NCI-H2227 treated with DMSO at 0.1 percent for 48 hours (cell line): ENCODE results near the gene TCF3.
"Not testable (repeated sequence)": the region's sequence is repeated elsewhere in the genome, so short reads cannot be mapped to it uniquely, and the experiment has no call there.

ENCODE experiments used
- DNase-seq: peaks from one replicate; lab custom pipeline; 2025; lab: John Stamatoyannopoulos, UW

The TCF3 gene

GRCh38 chr19:1650650-1651567 is 1.5 kb downstream of the TCF3 start:
- DNase-seq: no peak

- DNase-seq: no peak
Observed at GRCh38 chr19:1649706-1650649, 2.4 kb downstream of the TCF3 start.

GRCh38 chr19:1648920-1649541 is 3.4 kb downstream of the TCF3 start:
- DNase-seq: no peak

- DNase-seq: no peak
Observed at GRCh38 chr19:1648459-1648849, 4.0 kb downstream of the TCF3 start.

- DNase-seq: no peak
Observed at GRCh38 chr19:1647501-1648458, 4.6 kb downstream of the TCF3 start.

GRCh38 chr19:1646659-1647453 is 5.6 kb downstream of the TCF3 start:
- DNase-seq: no peak

- no peak for DNase-seq
Observed at GRCh38 chr19:1646149-1646548, 6.3 kb downstream of the TCF3 start.

GRCh38 chr19:1645299-1645698 is 7.1 kb downstream of the TCF3 start:
- no peak for DNase-seq

GRCh38 chr19:1644070-1644469 is 8.3 kb downstream of the TCF3 start:
- no peak for DNase-seq

- DNase-seq: not testable (repeated sequence)
Observed at GRCh38 chr19:1640893-1641448, 11.4 kb downstream of the TCF3 start.

- no peak for DNase-seq
Observed at GRCh38 chr19:1636325-1637236, 15.8 kb downstream of the TCF3 start.

GRCh38 chr19:1634938-1635243 is 17.5 kb downstream of the TCF3 start:
- no peak for DNase-seq

- no peak for DNase-seq
Observed at GRCh38 chr19:1634242-1634937, 18.0 kb downstream of the TCF3 start.

- DNase-seq: no peak
Observed at GRCh38 chr19:1633269-1633826, 19.1 kb downstream of the TCF3 start.

- no peak for DNase-seq
Observed at GRCh38 chr19:1632462-1633268, 19.8 kb downstream of the TCF3 start.

GRCh38 chr19:1631557-1632100 is 20.8 kb downstream of the TCF3 start:
- no peak for DNase-seq

GRCh38 chr19:1630811-1631210 is 21.6 kb downstream of the TCF3 start:
- DNase-seq: no peak
